MM.1S (cell line): ENCODE data around the gene A4GALT.
"Not testable (repeated sequence)": the region's sequence is repeated elsewhere in the genome, so short reads cannot be mapped to it uniquely, and the experiment has no call there.

ENCODE experiments used
- DNase-seq: peaks from one replicate; pipeline ENCODE4 v3.0.0-alpha.2; 2015
- H2AFZ ChIP-seq: fragments of 300-600 bp; sonication (generic); 2 replicates; pipeline ENCODE4 v1.6.0; 2016; ENCODE audit warnings: antibody characterized with exemption, low read length
- H3F3A ChIP-seq: fragments of 300-600 bp; sonication (generic); 2 replicates; pipeline ENCODE4 v1.6.1; 2016; ENCODE audit warnings: mild to moderate bottlenecking, antibody characterized with exemption, low read length, moderate library complexity, mixed read lengths; ENCODE audit not compliant: insufficient read depth
- H3K27ac ChIP-seq: fragments of 300-600 bp; sonication (generic); 2 replicates; pipeline ENCODE4 v1.5.1; 2016; ENCODE audit warnings: mild to moderate bottlenecking, low read length
- H3K27me3 ChIP-seq: fragments of 300-600 bp; sonication (generic); replicated peaks from 2 replicates; pipeline ENCODE4 v1.6.0; 2016; ENCODE audit warnings: low read length; ENCODE audit not compliant: insufficient read depth
- H3K36me3 ChIP-seq: fragments of 300-600 bp; sonication (generic); replicated peaks from 2 replicates; pipeline ENCODE4 v1.6.1; 2016; ENCODE audit warnings: mild to moderate bottlenecking, low read length, mixed read lengths; ENCODE audit not compliant: insufficient read depth
- H3K4me1 ChIP-seq: fragments of 300-600 bp; sonication (generic); 2 replicates; pipeline ENCODE4 v1.6.1; 2016; ENCODE audit warnings: low read length, mixed read lengths
- H3K4me2 ChIP-seq: fragments of 300-600 bp; sonication (generic); 2 replicates; pipeline ENCODE4 v1.6.0; 2016; ENCODE audit warnings: low read depth, low read length
- H3K4me3 ChIP-seq: fragments of 300-600 bp; sonication (generic); 2 replicates; pipeline ENCODE4 v1.5.1; 2016; ENCODE audit warnings: low read length, mixed read lengths
- H3K79me2 ChIP-seq: fragments of 300-600 bp; sonication (generic); 2 replicates; pipeline ENCODE4 v1.6.1; 2016; ENCODE audit warnings: mixed run types, low read length, mixed read lengths
- H3K9ac ChIP-seq: fragments of 300-600 bp; sonication (generic); 2 replicates; pipeline ENCODE4 v1.6.1; 2016; ENCODE audit warnings: low read length, mixed read lengths
- H3K9me2 ChIP-seq: fragments of 300-600 bp; sonication (generic); replicated peaks from 2 replicates; pipeline ENCODE4 v1.6.1; 2016; ENCODE audit warnings: mild to moderate bottlenecking, low read length, mixed read lengths; ENCODE audit not compliant: insufficient read depth
- H3K9me3 ChIP-seq: fragments of 300-600 bp; sonication (generic); replicated peaks from 2 replicates; pipeline ENCODE4 v1.6.1; 2016; ENCODE audit warnings: mild to moderate bottlenecking, low read length, mixed read lengths; ENCODE audit not compliant: insufficient read depth
- H4K20me1 ChIP-seq: fragments of 300-600 bp; sonication (generic); 2 replicates; pipeline ENCODE4 v1.6.1; 2016; ENCODE audit warnings: mild to moderate bottlenecking, low read length, moderate library complexity, mixed read lengths; ENCODE audit not compliant: insufficient read depth
- CTCF ChIP-seq: fragments of 300-600 bp; sonication (generic); IDR thresholded peaks from 2 replicates; pipeline ENCODE4 v1.5.1; 2016; ENCODE audit warnings: antibody characterized with exemption, low read length, mixed read lengths
- EZH2 ChIP-seq: fragments of 300-600 bp; sonication (generic); optimal IDR thresholded peaks from 2 replicates; pipeline ENCODE3; 2017; ENCODE audit warnings: low read depth, mild to moderate bottlenecking, antibody characterized with exemption, low read length, mixed read lengths
- EZH2phosphoT487 ChIP-seq: fragments of 300-600 bp; sonication (generic); IDR thresholded peaks from 2 replicates; pipeline ENCODE4 v1.6.1; 2018; ENCODE audit warnings: antibody characterized with exemption, low read length

A4GALT gene

GRCh38 chr22:42676059-42676607, 44.5 kb downstream of the A4GALT start:
- TF ChIP-seq CTCF: no peak
- no peak for TF ChIP-seq EZH2phosphoT487
- no peak for TF ChIP-seq EZH2
- no peak for DNase-seq
- Histone ChIP-seq H3K9me3 (no peaks in the 10 kb centered on the region), H2AFZ (no peak overlapping the region), H3K4me1 (peaks cover 4% of the 10 kb centered on the region; the same call in 1 of the 2 replicates), H3K9ac (no peak overlapping the region), H4K20me1 (no peaks in the 10 kb centered on the region), H3K9me2 (no peaks in the 10 kb centered on the region), H3F3A (no peaks in the 10 kb centered on the region), H3K27me3 (0 out of 2 replicates have a peak, but pooled peaks cover 3% of the 10 kb centered on the region), H3K79me2 (no peaks in the 10 kb centered on the region), H3K4me2 (no peak overlapping the region), H3K36me3 (no peaks in the 10 kb centered on the region), H3K4me3 (no peak overlapping the region), H3K27ac (no peak overlapping the region)

GRCh38 chr22:42673898-42674401, 46.7 kb downstream of the A4GALT start:
- Histone ChIP-seq H3K4me1 (peaks cover 6% of the 10 kb centered on the region; the same call in 1 of the 2 replicates), H3K36me3 (no peaks in the 10 kb centered on the region), H3K9me2 (no peaks in the 10 kb centered on the region), H2AFZ (no peak overlapping the region), H3K4me3 (no peak overlapping the region), H4K20me1 (no peaks in the 10 kb centered on the region), H3K27ac (no peak overlapping the region), H3K79me2 (no peaks in the 10 kb centered on the region), H3K9me3 (no peaks in the 10 kb centered on the region), H3F3A (no peaks in the 10 kb centered on the region), H3K9ac (no peak overlapping the region), H3K4me2 (no peak overlapping the region), H3K27me3 (no peaks in the 10 kb centered on the region)
- TF ChIP-seq CTCF: no peak
- TF ChIP-seq EZH2: no peak
- no peak for TF ChIP-seq EZH2phosphoT487
- DNase-seq: no peak

GRCh38 chr22:42673071-42673470, 47.6 kb downstream of the A4GALT start:
- H3K27ac ChIP-seq, H3K4me2 ChIP-seq, H3K9me2 ChIP-seq, H3K27me3 ChIP-seq, H4K20me1 ChIP-seq, H3K36me3 ChIP-seq, H3K9ac ChIP-seq, H3K9me3 ChIP-seq, H3K4me1 ChIP-seq, DNase-seq, H2AFZ ChIP-seq, H3K4me3 ChIP-seq, H3K79me2 ChIP-seq, H3F3A ChIP-seq: not testable (repeated sequence)

- Histone ChIP-seq H3K27ac (no peak overlapping the region), H3K9me2 (no peaks in the 10 kb centered on the region), H3K9me3 (no peaks in the 10 kb centered on the region), H3F3A (no peaks in the 10 kb centered on the region), H3K4me3 (no peak overlapping the region), H3K27me3 (no peaks in the 10 kb centered on the region), H4K20me1 (no peaks in the 10 kb centered on the region), H3K4me1 (peaks cover 6% of the 10 kb centered on the region; the same call in 1 of the 2 replicates), H2AFZ (no peak overlapping the region), H3K9ac (no peak overlapping the region), H3K79me2 (no peaks in the 10 kb centered on the region), H3K36me3 (no peaks in the 10 kb centered on the region), H3K4me2 (peak overlapping the region; percentile 10; the same call in 1 of the 2 replicates)
- no peak for DNase-seq
- TF ChIP-seq EZH2phosphoT487: no peak
- TF ChIP-seq EZH2: no peak
- TF ChIP-seq CTCF: no peak
These were observed 49.6 kb downstream of the A4GALT start for GRCh38 chr22:42670921-42671709.
